HG03520 (cell line): ENCODE measurements around the gene FOCAD.
"Not testable (repeated sequence)": the region's sequence is repeated elsewhere in the genome, so short reads cannot be mapped to it uniquely, and the experiment has no call there.

Experiments used
- ATAC-seq: cut with Tn5 transposase; IDR thresholded peaks from one replicate; pipeline ENCODE4 v1.9.1; 2021; ENCODE audit warnings: mild to moderate bottlenecking, moderate library complexity; ENCODE audit not compliant: unreplicated experiment

The FOCAD gene

DNA sequence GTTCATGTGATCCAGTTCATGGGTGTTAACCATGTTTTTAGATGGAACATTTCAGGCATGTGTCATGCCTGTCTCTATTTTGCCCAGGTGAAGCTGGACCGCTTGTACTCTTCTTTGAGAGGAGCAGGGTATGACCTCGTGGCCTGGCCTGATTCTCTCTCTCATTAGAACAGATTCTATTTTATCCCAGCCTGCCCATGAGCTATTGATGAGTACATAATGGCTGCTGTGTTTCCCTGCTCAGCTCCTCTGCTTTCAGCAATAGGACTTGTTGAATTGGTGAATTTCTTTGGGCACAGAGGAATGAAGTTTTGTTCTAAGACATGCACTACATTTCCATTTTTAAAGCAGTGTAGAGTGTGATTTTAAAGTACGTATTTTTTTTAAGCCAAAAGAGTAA, 261.2 kb downstream of the FOCAD start:
- no peak for ATAC-seq

DNA sequence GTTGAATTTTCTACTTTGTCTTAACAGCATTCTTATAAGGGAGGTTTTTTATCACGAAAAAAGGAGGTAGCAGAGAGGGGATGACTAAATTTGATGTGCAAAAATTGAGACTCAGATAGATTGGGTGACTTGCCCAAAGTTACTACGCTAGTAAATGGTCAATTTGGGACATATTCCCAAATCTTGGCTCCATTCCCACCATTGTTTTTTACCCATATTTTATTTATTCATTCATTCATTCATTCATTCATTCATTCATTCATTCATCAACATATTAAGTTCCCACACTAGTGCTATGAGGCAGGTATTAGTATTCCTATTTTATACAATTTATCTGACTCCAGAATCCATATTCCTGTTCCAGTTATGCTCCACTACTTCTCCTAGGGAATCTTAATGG, 261.8 kb downstream of the FOCAD start:
- ATAC-seq = no peak

DNA sequence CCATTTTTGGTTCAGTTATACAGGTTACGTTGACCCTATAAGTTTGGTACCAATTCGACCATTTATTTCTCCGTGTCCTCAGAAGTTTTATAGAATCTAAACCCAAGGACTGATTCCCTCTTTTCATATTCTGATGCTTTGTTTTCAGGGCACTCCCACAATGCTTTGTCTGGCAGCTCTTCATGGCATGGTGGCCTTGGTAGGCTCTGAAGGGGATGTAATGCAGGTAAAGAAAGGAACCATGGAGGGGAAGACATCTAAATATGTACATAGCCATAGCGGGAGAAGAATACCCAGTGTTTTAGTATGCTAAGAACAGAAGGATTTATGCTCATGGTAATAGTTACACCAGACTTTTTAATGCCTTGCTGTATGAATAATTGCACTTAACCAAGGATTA, 264.6 kb downstream of the FOCAD start:
- ATAC-seq = no peak

DNA sequence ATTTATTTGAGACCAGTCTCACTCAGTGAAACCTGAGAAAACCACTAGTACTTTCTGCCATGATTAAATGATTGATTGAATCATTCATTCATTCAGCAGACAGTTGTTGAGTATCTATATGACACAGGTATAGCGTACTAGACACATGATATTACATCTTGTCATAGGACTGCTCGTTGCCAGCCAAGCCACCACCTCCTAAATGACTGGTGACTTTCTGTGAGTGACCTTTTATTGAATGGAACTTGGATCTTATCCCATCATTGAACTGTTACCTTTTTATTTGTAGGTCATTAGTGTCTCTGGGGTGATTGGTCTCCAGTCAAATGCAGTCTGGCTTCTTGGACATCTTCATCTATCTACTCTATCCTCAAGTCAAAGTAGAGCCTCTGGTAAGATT, 266.6 kb downstream of the FOCAD start:
- no peak for ATAC-seq

DNA sequence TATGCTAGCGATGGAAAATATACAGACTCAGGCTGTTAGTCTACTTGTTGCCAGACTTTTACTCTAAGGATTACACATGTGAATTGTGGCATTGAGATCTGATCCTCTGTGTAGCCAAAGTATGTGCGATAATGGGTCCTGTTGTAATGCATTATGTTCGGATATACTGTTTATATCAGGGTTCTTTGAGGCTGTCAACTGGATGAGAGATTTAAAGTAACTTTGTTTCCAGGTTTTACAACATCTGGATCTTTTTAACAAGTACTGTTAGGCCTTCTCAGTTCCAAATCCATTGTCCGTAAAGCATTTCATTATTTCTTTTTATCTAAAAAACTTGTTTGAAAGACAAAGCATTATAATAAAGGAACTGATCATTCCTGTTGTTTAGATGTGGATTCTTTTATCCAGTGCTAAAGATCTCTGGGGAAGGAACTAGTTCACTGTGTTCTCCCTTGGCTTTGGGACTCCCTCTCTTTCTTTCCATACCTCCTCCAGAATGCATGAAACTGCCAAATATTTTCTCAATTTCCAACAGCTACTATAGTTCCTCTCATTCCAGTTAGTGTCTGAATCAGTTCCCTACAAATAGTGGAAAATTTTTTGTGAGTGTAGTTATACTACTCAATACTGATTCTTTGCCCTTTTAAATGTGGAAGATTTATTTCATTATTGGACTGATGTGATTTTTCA, 278.6 kb downstream of the FOCAD start:
- no peak for ATAC-seq

DNA sequence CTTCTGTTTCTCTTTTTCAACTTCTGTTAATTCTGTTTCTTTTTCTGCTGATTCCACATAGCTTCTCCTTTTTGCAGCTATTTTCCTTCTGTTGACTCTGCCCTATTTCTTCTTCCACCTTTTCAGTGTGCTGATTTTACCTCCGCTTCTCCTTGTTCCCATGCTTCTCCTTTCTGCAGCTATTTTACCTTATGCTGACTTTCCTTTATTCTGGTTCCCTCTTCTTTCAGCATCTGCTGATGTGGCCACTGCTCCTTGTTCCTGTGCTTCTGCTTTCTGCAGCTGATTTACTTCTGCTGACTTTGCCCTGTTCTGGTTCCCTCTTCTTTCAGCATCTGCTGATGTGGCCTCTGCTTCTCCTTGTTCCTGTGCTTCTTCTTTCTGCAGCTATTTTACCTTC, 288.6 kb downstream of the FOCAD start:
- no peak for ATAC-seq

DNA sequence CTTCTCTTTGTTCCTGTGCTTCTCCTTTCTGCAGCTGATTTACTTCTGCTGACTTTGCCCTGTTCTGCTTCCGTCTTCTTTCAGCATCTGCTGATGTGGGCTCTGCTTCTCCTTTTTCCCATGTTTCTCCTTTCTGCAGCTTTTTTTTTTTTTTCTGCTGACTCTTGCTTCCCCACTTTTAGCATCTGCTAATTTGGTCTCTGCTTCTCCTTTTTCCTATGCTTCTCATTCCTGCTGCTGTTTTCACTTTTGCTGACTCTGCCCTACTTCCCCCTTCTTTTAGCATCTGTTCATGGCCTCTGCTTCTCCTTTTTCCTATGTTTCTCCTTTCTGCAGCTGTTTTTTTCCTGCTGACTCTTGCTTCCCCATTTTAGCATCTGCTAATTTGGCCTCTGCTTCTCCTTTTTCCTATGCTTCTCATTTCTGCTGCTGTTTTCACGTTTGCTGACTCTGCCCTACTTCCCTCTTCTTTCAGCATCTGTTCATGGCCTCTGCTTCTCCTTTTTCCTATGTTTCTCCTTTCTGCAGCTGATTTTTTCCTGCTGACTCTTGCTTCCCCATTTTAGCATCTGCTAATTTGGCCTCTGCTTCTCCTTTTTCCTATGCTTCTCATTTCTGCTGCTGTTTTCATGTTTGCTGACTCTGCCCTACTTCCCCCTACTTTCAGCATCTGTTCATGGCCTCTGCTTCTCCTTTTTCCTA, 289.3 kb downstream of the FOCAD start:
- not testable (repeated sequence) for ATAC-seq

DNA sequence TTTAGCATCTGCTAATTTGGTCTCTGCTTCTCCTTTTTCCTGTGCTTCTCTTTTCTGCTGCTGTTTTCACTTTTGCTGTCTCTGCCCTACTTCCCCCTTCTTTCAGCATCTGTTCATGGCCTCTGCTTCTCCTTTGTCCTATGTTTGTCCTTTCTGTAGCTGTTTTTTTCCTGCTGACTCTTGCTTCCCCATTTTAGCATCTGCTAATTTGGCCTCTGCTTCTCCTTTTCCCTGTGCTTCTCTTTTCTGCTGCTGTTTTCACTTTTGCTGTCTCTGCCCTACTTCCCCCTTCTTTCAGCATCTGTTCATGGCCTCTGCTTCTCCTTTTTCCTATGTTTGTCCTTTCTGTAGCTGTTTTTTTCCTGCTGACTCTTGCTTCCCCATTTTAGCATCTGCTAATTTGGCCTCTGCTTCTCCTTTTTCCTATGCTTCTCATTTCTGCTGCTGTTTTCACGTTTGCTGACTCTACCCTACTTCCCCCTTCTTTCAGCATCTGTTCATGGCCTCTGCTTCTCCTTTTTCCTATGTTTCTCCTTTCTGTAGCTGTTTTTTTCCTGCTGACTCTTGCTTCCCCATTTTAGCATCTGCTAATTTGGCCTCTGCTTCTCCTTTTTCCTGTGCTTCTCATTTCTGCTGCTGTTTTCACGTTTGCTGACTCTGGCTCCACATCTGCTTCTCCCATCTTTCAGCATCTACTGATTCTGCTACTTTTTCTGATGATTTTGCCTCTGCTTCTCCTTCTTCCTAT, 290.3 kb downstream of the FOCAD start:
- ATAC-seq = not testable (repeated sequence)

DNA sequence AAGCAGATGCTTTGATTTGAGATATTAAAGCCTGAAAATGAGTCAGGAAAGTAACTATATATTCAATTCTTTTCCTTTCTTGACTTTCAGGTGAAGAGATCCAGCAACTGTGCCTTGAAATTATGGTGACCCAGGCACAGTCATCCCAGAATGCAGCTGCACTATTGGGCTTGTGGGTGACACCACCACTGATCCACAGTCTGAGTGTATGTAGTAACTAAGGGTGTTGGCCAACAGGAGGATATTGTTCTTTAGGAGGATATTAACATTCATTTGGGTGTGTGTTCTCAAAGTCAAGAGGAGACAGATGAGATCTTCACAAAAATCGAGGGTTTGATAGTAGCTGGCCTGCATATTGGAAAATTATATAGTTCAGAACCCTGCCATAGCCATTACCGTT, 294.2 kb downstream of the FOCAD start:
- no peak for ATAC-seq

DNA sequence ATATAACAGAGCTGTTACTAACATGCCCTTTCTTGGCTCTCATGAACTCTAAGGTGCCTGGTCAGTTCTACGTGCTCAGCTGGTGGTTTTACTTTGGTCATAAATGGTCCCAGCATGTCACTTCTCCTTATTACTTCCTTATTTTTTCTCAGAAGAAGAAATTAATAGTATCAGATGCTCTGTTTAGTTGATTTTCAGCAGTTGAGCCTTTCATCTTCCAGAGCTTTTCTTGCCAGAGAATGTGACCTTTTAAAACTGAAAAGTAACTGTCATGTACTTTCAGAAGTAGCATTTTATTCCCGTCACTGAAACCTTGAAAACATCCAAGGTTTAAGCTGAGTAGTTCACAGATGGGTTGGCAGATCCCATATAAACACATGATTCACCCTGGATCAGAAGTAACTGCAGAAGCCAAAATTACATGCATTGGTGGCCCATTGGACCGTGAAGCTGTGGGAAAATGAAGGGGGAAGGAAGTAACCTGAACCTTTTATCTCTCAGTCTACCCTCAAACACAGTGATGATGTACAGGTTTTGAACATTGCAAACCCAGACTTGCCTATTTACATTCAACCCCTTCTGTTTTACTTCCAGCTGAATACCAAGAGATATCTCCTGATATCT, 296.9 kb downstream of the FOCAD start:
- peak; percentile 84 for ATAC-seq

DNA sequence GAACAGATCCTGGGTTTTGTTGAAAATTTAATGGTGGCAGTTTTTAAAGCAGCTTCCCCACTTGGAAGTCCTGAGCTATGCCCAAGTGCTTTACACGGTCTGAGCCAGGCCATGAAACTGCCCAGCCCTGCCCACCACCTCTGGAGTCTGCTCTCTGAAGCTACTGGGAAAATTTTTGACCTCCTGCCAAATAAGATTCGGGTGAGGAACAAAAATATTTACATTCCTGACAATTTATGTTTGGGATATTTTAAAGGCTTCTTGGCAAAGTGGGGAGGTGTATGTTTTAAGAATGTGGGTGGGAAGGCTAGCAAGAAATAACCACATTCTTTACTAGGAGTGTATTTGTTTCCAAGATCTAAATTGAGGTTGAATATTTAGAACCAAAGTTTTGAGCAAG, 297.4 kb downstream of the FOCAD start:
- ATAC-seq = no peak

DNA sequence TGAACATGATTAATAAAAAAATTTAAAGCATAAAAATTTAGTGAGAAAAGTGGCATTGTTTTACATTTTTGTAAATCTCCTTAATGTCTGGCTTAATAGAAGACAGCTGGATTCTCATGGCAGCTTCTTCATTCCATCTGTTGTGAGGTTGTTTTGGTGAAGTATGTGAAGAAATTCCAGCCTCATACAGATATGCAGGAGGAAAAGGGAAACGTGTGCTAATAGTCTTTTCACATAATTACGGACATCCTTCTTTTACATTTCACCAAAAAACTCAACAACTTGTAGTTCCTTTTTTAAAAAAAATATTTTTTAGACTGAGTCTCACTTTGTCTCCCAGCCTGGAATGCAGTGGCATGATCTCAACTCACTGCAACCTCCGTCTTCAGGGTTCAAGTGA, 300.4 kb downstream of the FOCAD start:
- no peak for ATAC-seq

DNA sequence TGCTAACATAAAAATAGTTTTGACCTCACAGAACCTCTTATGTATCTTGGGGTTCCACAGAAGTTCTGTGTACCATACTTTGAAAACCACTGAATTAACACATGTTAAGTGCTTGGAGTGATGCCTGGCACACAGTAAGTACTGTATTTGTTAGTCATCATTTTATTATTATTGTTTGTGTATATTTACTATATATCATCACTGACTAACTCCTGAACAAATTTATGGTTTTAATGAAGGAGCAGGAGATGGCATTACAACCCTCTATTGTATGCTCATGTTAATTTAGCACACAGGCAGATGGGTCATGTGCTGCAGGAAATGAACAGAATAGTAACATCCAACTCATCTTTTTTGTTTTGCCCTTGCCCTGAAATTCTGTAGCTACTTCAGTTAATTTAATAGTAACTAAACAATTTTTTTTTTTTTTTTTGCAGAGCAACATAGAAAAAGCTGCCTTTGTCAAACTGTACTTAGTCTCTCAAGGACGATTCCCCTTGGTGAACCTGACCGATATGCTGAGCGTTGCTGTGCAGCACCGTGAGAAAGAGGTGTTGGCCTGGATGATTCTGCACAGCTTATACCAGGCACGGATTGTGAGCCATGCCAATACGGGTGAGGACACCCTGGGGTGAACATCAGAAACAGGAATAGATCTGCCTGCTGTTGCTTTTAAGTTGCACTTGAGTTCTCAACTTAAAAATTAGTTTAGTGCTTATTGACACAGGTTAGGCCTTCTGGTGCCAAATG, 302.0 kb downstream of the FOCAD start:
- no peak for ATAC-seq

DNA sequence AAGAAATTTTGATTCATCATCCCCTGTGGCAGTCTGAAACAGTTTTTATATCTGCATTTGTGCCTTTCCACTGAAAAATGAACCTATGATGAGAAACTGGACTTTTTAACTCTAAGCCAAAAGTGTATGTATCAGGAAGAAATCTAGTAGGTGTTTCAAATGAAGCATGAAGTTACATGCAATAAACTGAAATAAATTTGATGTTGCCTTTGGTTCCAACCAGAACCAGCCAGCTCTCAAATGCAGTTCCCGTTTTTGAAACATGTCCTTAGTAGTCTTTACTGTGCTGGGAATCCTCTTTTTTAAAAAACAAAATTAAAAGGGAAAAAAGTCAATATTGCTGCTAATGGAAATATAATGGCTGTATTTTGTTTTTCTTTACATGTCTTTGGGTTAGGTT, 303.5 kb downstream of the FOCAD start:
- no peak for ATAC-seq

DNA sequence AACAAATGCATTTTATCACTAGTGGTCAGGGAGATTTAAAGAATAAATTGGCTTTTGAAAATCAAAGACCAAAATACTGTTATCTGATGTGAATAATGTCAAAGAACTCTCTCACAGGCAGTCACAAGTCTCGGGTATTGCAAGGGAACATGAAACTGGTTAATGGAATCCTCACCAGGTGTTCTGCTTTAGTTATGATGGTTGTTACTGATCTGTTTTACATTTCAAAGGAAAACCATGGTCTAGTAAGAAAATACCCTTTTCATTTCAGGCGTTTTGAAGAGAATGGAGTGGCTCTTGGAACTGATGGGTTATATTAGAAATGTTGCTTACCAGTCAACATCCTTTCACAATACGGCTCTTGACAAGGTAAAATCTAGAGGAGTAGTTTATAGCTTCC, 304.0 kb downstream of the FOCAD start:
- ATAC-seq = no peak

DNA sequence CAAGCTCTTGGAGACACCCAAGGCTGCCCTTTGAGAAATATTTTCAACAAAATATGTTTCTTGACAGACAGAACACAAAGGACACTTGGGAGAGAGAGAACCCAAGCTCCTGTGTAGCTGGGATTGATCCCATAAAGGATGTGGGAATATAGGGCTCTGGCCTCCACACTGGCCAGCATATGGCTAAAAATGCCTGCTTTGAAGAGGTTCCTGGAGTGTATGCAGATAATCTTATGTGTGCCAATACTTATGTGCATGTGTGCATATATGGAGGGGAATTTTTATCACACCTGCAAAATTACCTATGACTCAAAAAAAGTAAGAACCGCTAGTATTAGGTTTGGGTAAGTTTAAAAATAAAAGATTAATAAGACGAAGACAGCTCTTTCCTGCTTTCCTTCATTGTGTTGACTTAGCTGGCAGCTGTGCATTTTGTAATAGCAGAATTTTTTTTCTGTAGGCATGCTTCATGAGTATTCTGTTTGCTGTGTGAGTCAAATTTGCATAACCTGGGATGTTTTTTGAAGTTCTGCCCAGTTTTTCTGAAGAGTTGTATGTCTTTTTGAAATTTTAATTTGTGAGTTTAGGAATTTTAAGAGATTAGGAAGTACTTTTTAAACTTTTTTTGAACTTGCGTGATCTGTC, 304.7 kb downstream of the FOCAD start:
- no peak for ATAC-seq

DNA sequence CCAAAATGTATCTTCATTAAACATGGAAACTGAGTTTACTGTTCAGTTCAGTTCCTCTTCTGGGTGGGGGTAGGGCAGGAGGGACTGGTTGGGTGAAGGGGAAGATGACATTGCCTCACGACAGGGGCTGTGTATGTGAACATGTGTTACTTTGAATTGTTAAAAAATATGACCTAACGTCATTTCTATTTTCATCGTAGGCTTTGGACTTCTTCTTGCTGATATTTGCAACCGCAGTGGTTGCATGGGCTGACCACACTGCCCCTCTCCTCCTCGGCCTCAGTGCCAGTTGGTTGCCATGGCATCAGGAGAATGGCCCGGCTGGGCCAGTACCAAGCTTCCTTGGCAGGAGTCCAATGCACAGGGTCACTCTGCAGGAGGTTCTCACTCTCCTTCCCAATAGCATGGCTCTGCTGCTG, 305.9 kb downstream of the FOCAD start:
- no peak for ATAC-seq

DNA sequence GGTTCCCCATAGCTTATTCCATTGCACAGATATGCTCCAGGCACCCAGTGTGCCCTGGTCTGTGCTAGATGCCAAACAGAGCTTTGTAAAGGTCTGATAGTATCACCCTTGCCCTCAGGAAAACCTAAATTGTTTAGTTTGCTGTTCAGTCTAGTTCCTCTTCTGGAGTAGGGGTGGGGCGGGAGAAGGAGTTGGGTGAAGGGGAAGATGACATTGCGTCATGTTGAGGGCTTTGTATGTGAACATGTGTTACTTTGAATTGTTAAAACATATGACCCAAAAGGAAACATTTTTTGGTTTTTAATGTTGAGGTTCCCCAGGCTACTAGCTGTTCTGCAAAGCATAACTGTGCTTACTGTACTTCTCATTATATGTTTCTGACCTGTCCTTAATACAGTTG, 306.8 kb downstream of the FOCAD start:
- ATAC-seq = no peak

DNA sequence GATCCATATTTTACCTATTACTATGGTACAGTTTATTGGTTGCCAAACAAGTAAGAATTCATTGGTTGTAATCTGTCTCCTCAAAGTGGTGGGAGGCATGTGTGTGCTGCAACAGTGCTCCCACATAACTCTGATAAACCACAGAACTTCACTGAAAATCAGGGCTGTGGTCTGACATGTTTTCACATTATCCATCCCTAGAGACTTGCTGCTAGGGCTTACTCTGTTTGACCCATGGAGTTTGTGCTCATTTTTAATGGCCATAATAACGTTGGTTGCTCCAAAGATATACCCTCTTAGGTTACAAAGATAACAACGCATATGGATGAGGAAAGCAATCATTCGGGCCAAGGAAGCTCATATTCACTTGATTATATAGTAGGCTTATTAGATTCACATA, 310.4 kb downstream of the FOCAD start:
- no peak for ATAC-seq

DNA sequence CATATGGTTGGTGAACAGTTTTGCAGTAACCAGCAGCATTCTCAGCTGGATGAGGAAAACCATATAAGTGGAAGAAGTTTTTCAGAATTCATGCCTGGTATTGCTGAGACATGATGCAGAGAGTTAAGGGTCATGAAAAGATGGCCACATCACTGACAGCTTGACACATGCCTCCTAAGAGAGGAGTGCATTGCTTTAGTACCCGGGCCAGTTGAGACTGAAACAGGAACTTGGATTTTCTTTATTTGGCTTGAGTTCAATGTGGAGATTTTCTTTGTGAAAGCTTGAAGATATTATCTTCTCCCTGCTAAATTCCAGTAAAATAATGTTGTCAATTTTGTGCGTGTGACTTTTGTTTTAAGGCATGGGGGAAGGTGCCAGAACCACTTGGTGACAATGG, 311.6 kb downstream of the FOCAD start:
- ATAC-seq = no peak
